ENCODE data around the gene ZBED4. TPM values are rescaled to one million over a fixed set of nuclear protein-coding genes. Genes with fewer than 3 reads are reported as not detected.

ZBED4 gene
- total RNA-seq, 1 donor from 2014 or later = 17.3 TPM

DNA sequence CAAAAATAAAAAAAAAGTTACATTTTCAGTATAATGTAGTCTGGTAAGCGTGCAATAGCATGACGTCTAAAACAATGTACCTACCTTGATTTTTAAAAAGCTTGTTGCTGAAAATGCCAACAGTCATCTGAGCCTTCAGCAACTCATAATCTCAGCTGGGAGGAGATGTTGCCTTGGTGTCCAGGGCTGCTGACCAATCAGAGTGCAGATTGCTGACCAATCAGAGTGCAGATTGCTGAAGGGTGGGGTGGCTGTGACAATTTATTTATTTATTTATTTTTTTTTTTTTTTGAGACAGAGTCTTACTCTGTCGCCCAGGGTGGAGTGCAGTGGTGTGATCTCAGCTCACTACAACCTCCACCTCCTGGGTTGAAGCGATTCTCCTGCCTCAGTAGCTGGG, 17.8 kb downstream of the ZBED4 start:
- intact Hi-C loops (cut with micrococcal nuclease) = no loop called here
- DNase-seq = no peak
- Mint-ChIP-seq H3K4me3 (no peak overlapping the region), H3K27me3 (no peaks in the 10 kb centered on the region), H3K36me3 (ENCODE audit: low read depth) (peaks cover 34% of the 10 kb centered on the region), H3K9me3 (peaks cover 16% of the 10 kb centered on the region), H3K27ac (no peak overlapping the region), H3K4me1 (peaks cover 8% of the 10 kb centered on the region)
- ATAC-seq (ENCODE audit: low read depth) = no peak
- ChIA-PET POLR2A (no interaction called here), CTCF (no interaction called here)
- TF ChIP-seq, protein P1, sequence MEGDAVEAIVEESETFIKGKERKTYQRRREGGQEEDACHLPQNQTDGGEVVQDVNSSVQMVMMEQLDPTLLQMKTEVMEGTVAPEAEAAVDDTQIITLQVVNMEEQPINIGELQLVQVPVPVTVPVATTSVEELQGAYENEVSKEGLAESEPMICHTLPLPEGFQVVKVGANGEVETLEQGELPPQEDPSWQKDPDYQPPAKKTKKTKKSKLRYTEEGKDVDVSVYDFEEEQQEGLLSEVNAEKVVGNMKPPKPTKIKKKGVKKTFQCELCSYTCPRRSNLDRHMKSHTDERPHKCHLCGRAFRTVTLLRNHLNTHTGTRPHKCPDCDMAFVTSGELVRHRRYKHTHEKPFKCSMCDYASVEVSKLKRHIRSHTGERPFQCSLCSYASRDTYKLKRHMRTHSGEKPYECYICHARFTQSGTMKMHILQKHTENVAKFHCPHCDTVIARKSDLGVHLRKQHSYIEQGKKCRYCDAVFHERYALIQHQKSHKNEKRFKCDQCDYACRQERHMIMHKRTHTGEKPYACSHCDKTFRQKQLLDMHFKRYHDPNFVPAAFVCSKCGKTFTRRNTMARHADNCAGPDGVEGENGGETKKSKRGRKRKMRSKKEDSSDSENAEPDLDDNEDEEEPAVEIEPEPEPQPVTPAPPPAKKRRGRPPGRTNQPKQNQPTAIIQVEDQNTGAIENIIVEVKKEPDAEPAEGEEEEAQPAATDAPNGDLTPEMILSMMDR (IDR thresholded peaks at IDR 0.05) = no peak

DNA sequence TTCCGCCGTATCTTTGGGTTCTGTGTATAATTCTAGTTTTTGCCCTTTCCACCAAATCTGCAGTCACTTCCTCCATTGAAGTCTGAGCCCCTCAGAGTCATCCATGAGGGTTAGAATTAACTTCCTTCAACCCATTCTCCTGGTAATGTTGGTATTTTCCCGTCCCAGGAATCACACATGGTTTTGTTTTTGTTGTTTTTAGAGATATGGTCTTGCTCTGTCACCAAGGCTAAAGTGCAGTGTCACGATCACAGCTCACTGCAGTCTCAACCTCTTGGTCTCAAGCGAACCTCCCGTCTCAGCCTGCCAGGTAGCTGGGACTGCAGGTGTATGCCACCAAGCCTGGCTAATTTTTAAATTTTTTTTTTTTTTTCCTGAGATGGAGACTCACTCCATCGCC, 18.7 kb downstream of the ZBED4 start:
- Mint-ChIP-seq H3K4me1 (peaks cover 5% of the 10 kb centered on the region), H3K9me3 (peaks cover 8% of the 10 kb centered on the region), H3K27me3 (no peaks in the 10 kb centered on the region), H3K4me3 (no peak overlapping the region), H3K36me3 (ENCODE audit: low read depth) (peaks cover 29% of the 10 kb centered on the region), H3K27ac (no peak overlapping the region)
- TF ChIP-seq, protein P1 (IDR thresholded peaks at IDR 0.05) = no peak
- ChIA-PET CTCF (no interaction called here), POLR2A (no interaction called here)
- ATAC-seq (ENCODE audit: low read depth) (no peak), DNase-seq (no peak)
- intact Hi-C loops (cut with micrococcal nuclease) = no loop called here

DNA sequence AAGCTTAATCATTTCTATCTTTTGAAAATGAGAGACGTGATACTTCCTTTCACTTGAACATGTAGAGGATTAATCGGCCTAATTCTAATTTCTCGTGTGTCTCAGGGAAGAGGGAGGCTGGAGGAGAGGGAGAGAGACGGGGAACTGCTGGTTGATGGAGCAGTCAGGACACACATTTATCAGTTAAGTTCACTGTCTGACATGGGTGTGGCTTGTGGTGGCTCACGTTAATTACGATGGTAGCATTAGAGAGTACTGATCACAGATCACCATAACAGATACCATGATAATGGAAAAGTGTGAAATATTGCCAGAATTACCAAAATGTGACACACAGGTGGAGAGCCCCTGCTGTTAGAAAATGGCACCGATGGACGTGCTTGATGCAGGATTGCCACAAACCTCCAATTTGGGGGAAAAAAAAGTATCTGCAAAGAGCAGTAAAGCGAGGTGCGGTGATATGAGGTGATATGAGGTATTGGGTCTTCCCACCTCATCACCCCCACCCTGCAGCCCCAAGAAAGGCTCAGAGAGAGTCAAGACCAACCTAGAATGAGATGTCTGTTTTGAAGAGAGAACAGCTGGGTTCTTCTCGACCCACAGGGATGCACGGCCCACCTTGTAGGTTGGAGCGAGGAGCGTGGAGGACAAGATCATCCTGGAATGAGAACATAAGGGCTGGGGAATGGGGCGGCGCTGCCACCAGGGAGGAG, 19.7 kb downstream of the ZBED4 start:
- ChIA-PET POLR2A (no interaction called here), CTCF (no interaction called here)
- H3K36me3 Mint-ChIP-seq (ENCODE audit: low read depth) = peaks cover 28% of the 10 kb centered on the region
- ATAC-seq (ENCODE audit: low read depth) (no peak), DNase-seq (no peak)
- H3K4me1 Mint-ChIP-seq = peaks cover 7% of the 10 kb centered on the region
- intact Hi-C loops (cut with micrococcal nuclease) = no loop called here
- TF ChIP-seq, protein P1 (IDR thresholded peaks at IDR 0.05) = no peak
- no peak overlapping the region for H3K4me3 Mint-ChIP-seq
- H3K27ac Mint-ChIP-seq = no peak overlapping the region
- H3K9me3 Mint-ChIP-seq = peaks cover 8% of the 10 kb centered on the region
- H3K27me3 Mint-ChIP-seq = no peaks in the 10 kb centered on the region

DNA sequence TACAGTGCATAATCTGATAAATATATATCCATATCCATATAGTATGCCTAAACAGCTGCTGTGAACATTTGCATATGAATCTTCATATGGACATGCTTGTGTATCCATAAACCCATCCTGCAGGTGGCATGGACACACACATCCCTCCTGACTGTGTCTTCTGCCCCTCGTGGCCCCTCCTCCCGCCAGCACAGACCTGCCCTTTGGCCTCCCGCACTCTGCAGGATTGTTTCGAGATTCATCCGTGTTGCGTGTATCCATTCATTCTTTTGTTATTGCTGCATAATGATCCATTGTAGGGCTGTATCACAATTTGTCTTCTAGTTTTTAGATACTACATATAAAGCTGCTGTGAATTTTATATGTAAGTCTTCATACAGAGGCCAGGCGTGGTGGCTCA, 24.0 kb downstream of the ZBED4 start:
- Mint-ChIP-seq H3K4me1 (peaks cover 16% of the 10 kb centered on the region), H3K36me3 (ENCODE audit: low read depth) (peaks cover 15% of the 10 kb centered on the region), H3K4me3 (no peak overlapping the region), H3K27ac (no peak overlapping the region), H3K27me3 (no peaks in the 10 kb centered on the region), H3K9me3 (no peaks in the 10 kb centered on the region)
- no peak for ATAC-seq (ENCODE audit: low read depth)
- no peak for DNase-seq
- intact Hi-C loops (cut with micrococcal nuclease) = no loop called here
- ChIA-PET POLR2A (no interaction called here), CTCF (no interaction called here)
- TF ChIP-seq, protein P1 (IDR thresholded peaks at IDR 0.05) = no peak

DNA sequence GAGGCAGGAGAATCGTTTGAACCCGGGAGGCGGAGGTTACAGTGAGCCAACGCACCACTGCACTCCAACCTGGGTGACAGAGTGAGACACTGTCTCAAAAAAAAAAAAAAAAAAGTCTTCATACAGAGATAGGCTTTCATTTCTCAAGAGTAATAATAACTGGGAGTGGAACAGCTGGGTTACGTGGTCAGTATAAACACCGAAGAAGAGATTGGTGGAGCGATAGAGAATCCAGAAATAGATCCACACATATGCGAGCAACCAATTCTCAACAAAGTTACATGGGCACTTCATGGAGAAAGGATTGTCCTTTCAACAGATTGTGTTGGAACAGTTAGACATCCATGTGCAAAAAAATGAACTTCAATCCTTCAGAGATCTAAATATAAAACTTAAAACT, 24.6 kb downstream of the ZBED4 start:
- ChIA-PET POLR2A (no interaction called here), CTCF (no interaction called here)
- intact Hi-C loops (cut with micrococcal nuclease) = no loop called here
- Mint-ChIP-seq H3K27me3 (no peaks in the 10 kb centered on the region), H3K4me1 (peaks cover 16% of the 10 kb centered on the region), H3K36me3 (ENCODE audit: low read depth) (peaks cover 19% of the 10 kb centered on the region), H3K27ac (no peak overlapping the region), H3K9me3 (no peaks in the 10 kb centered on the region), H3K4me3 (no peak overlapping the region)
- DNase-seq (no peak), ATAC-seq (ENCODE audit: low read depth) (no peak)
- TF ChIP-seq, protein P1 (IDR thresholded peaks at IDR 0.05) = no peak
